ENCODE results near the gene TOX3. TPM values are rescaled to one million over a fixed set of nuclear protein-coding genes. Genes with fewer than 3 reads are reported as not detected.

The TOX3 gene
- total RNA-seq, 1 experiment from 2014 or later = 29.4 TPM

GRCh38 chr16:52473096-52473495 lies 73.8 kb downstream of the TOX3 start:
- H3K27ac Mint-ChIP-seq (ENCODE audit: unreplicated experiment) = no peak overlapping the region
- CTCF ChIA-PET = interaction anchor here (0.6 kb wide), 1 partner anchor 200 kb away, joined by 3 read pairs; no protein-coding TSS in a partner anchor
- TF ChIP-seq, protein P1, sequence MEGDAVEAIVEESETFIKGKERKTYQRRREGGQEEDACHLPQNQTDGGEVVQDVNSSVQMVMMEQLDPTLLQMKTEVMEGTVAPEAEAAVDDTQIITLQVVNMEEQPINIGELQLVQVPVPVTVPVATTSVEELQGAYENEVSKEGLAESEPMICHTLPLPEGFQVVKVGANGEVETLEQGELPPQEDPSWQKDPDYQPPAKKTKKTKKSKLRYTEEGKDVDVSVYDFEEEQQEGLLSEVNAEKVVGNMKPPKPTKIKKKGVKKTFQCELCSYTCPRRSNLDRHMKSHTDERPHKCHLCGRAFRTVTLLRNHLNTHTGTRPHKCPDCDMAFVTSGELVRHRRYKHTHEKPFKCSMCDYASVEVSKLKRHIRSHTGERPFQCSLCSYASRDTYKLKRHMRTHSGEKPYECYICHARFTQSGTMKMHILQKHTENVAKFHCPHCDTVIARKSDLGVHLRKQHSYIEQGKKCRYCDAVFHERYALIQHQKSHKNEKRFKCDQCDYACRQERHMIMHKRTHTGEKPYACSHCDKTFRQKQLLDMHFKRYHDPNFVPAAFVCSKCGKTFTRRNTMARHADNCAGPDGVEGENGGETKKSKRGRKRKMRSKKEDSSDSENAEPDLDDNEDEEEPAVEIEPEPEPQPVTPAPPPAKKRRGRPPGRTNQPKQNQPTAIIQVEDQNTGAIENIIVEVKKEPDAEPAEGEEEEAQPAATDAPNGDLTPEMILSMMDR (IDR thresholded peaks at IDR 0.05; ENCODE audit: unreplicated experiment) = no peak
- intact Hi-C loops (cut with micrococcal nuclease; ENCODE audit: unreplicated experiment) = no loop called here
- no peak overlapping the region for H3K4me3 Mint-ChIP-seq (ENCODE audit: low read depth, unreplicated experiment)
- no peaks in the 10 kb centered on the region for H3K36me3 Mint-ChIP-seq (ENCODE audit: insufficient read depth, unreplicated experiment)
- H3K4me1 Mint-ChIP-seq (ENCODE audit: low read depth, unreplicated experiment) = peaks cover 18% of the 10 kb centered on the region
- H3K27me3 Mint-ChIP-seq (ENCODE audit: unreplicated experiment) = no peaks in the 10 kb centered on the region
- no peaks in the 10 kb centered on the region for H3K9me3 Mint-ChIP-seq (ENCODE audit: low read depth, unreplicated experiment)
- no TSS peak for BruUV-seq (replicated peaks)
- no peak for DNase-seq

DNA sequence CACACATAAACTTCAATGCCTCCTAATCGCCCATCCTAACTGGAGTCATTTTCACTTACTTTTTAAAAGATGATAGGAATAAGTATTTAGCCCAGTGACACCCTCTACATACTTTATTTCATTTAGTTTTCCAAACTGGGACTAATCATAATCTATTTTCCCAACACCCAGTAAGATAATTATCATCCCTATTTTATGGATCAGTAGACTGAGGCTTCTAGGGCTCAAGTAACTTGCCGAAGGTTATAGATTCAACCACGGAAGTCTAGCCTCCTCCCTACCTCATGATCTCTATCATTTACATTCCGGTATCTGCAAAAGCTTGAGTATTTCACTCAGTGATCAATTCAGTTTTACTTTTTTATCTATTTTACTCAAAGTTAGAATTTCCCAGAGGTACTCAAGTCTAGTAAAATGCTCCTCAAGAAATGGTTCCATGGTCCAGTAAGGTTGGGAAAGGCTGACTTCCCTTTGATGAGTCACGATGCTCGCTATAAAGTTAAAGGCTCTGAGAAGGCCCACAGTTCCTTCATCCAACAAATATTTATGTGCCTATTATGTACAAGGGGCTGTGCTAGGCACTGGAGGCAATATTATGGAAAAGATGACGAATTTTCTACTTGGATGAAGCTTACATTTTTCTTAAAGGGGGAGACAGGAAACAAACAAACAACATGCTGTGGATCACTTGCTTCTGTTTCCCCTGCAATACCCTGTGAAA lies 75.1 kb downstream of the TOX3 start:
- no peaks in the 10 kb centered on the region for H3K36me3 Mint-ChIP-seq (ENCODE audit: insufficient read depth, unreplicated experiment)
- no peak overlapping the region for H3K27ac Mint-ChIP-seq (ENCODE audit: unreplicated experiment)
- CTCF ChIA-PET = no interaction called here
- H3K27me3 Mint-ChIP-seq (ENCODE audit: unreplicated experiment) = no peaks in the 10 kb centered on the region
- DNase-seq = no peak
- intact Hi-C loops (cut with micrococcal nuclease; ENCODE audit: unreplicated experiment) = no loop called here
- peaks cover 29% of the 10 kb centered on the region for H3K4me1 Mint-ChIP-seq (ENCODE audit: low read depth, unreplicated experiment)
- no peaks in the 10 kb centered on the region for H3K9me3 Mint-ChIP-seq (ENCODE audit: low read depth, unreplicated experiment)
- no TSS peak for BruUV-seq (replicated peaks)
- TF ChIP-seq, protein P1 (IDR thresholded peaks at IDR 0.05; ENCODE audit: unreplicated experiment) = no peak
- no peak overlapping the region for H3K4me3 Mint-ChIP-seq (ENCODE audit: low read depth, unreplicated experiment)

- no peaks in the 10 kb centered on the region for H3K27me3 Mint-ChIP-seq (ENCODE audit: unreplicated experiment)
- intact Hi-C loops (cut with micrococcal nuclease; ENCODE audit: unreplicated experiment) = no loop called here
- TF ChIP-seq, protein P1 (IDR thresholded peaks at IDR 0.05; ENCODE audit: unreplicated experiment) = no peak
- H3K4me3 Mint-ChIP-seq (ENCODE audit: low read depth, unreplicated experiment) = no peak overlapping the region
- DNase-seq = no peak
- no peak overlapping the region for H3K27ac Mint-ChIP-seq (ENCODE audit: unreplicated experiment)
- CTCF ChIA-PET = interaction anchor here (1.4 to 1.6 kb wide), 2 partner anchors 11 to 13 kb away, joined by 4 to 6 read pairs; no protein-coding TSS in a partner anchor
- peaks cover 2% of the 10 kb centered on the region for H3K36me3 Mint-ChIP-seq (ENCODE audit: insufficient read depth, unreplicated experiment)
- BruUV-seq (replicated peaks) = no TSS peak
- H3K9me3 Mint-ChIP-seq (ENCODE audit: low read depth, unreplicated experiment) = no peaks in the 10 kb centered on the region
- peaks cover 29% of the 10 kb centered on the region for H3K4me1 Mint-ChIP-seq (ENCODE audit: low read depth, unreplicated experiment)
These were observed 76.4 kb downstream of the TOX3 start for GRCh38 chr16:52470585-52470984.

DNA sequence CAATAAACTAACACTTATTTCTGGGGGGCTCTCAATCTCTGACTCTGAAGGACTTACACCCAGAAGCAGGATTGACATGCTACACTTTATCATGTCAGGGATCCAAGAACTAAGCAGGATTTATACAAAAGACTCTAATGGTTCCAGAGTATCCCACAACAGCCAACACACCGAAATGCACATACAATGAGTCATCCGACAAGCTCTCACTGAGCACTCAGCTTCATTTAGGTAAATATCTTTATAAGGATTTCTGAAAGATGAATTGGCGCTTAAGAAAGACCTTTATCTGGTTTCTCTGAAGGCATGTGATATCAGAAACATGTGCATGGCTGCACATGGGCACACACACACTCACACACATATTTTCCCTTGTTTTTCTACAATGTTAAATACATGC lies 77.2 kb downstream of the TOX3 start:
- H3K4me3 Mint-ChIP-seq (ENCODE audit: low read depth, unreplicated experiment) = no peak overlapping the region
- TF ChIP-seq, protein P1 (IDR thresholded peaks at IDR 0.05; ENCODE audit: unreplicated experiment) = no peak
- CTCF ChIA-PET = interaction anchor here (0.5 to 1.6 kb wide), 7 partner anchors 11 to 552 kb away, joined by 3 to 6 read pairs (median 4); no protein-coding TSS in a partner anchor
- no peaks in the 10 kb centered on the region for H3K9me3 Mint-ChIP-seq (ENCODE audit: low read depth, unreplicated experiment)
- peak overlapping the region; percentile 56 for H3K27ac Mint-ChIP-seq (ENCODE audit: unreplicated experiment)
- intact Hi-C loops (cut with micrococcal nuclease; ENCODE audit: unreplicated experiment) = loop anchor here (2.0 kb wide), 1 partner anchor 65 kb away; no protein-coding TSS in a partner anchor
- no TSS peak for BruUV-seq (replicated peaks)
- H3K36me3 Mint-ChIP-seq (ENCODE audit: insufficient read depth, unreplicated experiment) = peaks cover 8% of the 10 kb centered on the region
- peak; percentile 33 for DNase-seq
- H3K4me1 Mint-ChIP-seq (ENCODE audit: low read depth, unreplicated experiment) = peaks cover 29% of the 10 kb centered on the region
- no peaks in the 10 kb centered on the region for H3K27me3 Mint-ChIP-seq (ENCODE audit: unreplicated experiment)
